Upper lobe of left lung (tissue), 6 donors: ENCODE results near the gene GSK3A. TPM values are rescaled to one million over a fixed set of nuclear protein-coding genes. Genes with fewer than 3 reads are reported as not detected.

ENCODE experiments used
- ATAC-seq, 2 donors: fragments of 200-7000 bp; cut with Tn5 transposase; one replicate each; pipeline ENCODE4 v1.9.1; 2022; ENCODE audit warnings: mild to moderate bottlenecking in 2 of 2, moderate library complexity in 2 of 2; ENCODE audit not compliant: low FRiP score in 2 of 2
- DNase-seq, 2 donors: peaks; one replicate each; pipeline ENCODE4 v3.0.0-alpha.2; 2019 to 2020
- H3K27ac ChIP-seq, 4 donors: fragments of 200-600 bp; sonication (generic); one replicate each; pipeline ENCODE4 v1.5.1; 2016 to 2019
- H3K27me3 ChIP-seq, 4 donors: fragments of 200-600 bp; sonication (generic); one replicate each; pipeline ENCODE4 v1.5.1; 2017 to 2019
- H3K36me3 ChIP-seq, 4 donors: fragments of 200-600 bp; sonication (generic); one replicate each; pipeline ENCODE4 v1.5.1; 2016 to 2019
- H3K4me1 ChIP-seq, 4 donors: fragments of 200-600 bp; sonication (generic); one replicate each; pipeline ENCODE4 v1.5.1; 2018 to 2019
- H3K4me3 ChIP-seq, 4 donors: fragments of 200-600 bp; sonication (generic); one replicate each; pipeline ENCODE4 v1.5.1; 2017 to 2019; ENCODE audit warnings: mild to moderate bottlenecking in 2 of 4, moderate library complexity in 1 of 4
- H3K9me3 ChIP-seq, 4 donors: fragments of 200-600 bp; sonication (generic); one replicate each; pipeline ENCODE4 v1.5.1; 2018 to 2019
- CTCF ChIP-seq, 6 experiments: fragments of 450-650 bp in 4 of 6; fragments of 200-600 bp in 2 of 6; sonication (generic) in 2 of 6; IDR thresholded peaks; one replicate each; pipeline ENCODE4 v1.5.1; 2016 to 2019; ENCODE audit warnings: antibody characterized with exemption in 6 of 6
- EP300 ChIP-seq, 4 donors: sonication (generic); formaldehyde crosslinking; IDR thresholded peaks; one replicate each; pipeline ENCODE4 v1.5.1; 2017; ENCODE audit warnings: antibody characterized with exemption in 4 of 4, control low read depth in 2 of 4
- POLR2A ChIP-seq, 4 donors: fragments of 450-650 bp; IDR thresholded peaks; one replicate each; pipeline ENCODE4 v1.5.1; 2016 to 2017; ENCODE audit warnings: antibody characterized with exemption in 4 of 4, mild to moderate bottlenecking in 2 of 4
- POLR2AphosphoS5 ChIP-seq, 2 donors: sonication (generic); formaldehyde crosslinking; IDR thresholded peaks; one replicate each; pipeline ENCODE4 v1.5.1; 2017; ENCODE audit warnings: antibody characterized with exemption in 2 of 2
- WGBS, 2 donors: methylation state at CpG; one replicate each; pipeline ENCODE4 v1.1.5; 2017 to 2018; 5-methylcytosine and 5-hydroxymethylcytosine counted together
- total RNA-seq, 6 donors: library from RNA; depleted of rRNA in 4 of 6; stranded (reverse); fragments of >200 nt in 4 of 6; gene quantifications; one replicate each; pipeline versions ENCODE4 v1.1.0 to v1.2.1, GENCODE V29; 2016 to 2021
- donor health status: DM: no; HTN: no; CAD: no; lungs with moderate emphysema.
- donor health status: DM: no; HTN: yes; CAD: no; lungs with severe emphysema.

Gene GSK3A
- total RNA-seq, 6 donors from 2014 or later = 33.2 to 46.9 (median 39.1) TPM

DNA sequence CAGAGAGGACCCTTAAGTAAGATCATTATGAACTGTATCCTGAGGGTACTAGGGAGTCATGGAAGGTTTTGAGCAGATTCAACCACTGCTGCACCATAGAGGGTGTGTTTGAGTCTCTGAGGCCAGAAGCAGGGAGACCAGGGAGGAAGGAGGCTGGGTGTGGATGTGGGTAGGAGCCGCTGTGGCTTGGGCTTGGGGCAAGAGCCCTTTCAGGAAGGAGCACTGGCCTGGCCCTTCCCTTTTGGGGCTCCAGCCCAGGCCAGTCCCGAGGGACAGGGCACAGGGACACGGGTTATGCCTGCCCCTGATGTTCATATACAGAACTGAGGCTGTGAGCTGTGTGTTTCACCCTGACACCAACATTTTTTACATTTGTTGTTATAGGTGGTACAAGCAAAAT is 33.9 kb upstream of the GSK3A start:
- Histone ChIP-seq H3K9me3 (no peaks in the 10 kb centered on the region), H3K36me3 (peaks cover 17 to 49% (median 33%) of the 10 kb centered on the region in 4 donors), H3K27me3 (no peaks in the 10 kb centered on the region), H3K27ac (peak overlapping the region in 2 of 4 donors; percentile 96 to 99), H3K4me1 (peaks cover 51 to 85% (median 59%) of the 10 kb centered on the region in 4 donors), H3K4me3 (no peak overlapping the region)
- 39 to 60% methylated on average over 1 to 3 of the region's 3 CpGs for WGBS, 2 donors
- ATAC-seq = no peak
- no peak for DNase-seq
- TF ChIP-seq CTCF (IDR thresholded peaks at IDR 0.05) (no peak), EP300 (IDR thresholded peaks at IDR 0.05) (no peak), POLR2A (IDR thresholded peaks at IDR 0.05) (no peak), POLR2AphosphoS5 (IDR thresholded peaks at IDR 0.05) (no peak)

GRCh38 chr19:42275517-42275916 is 33.1 kb upstream of the GSK3A start:
- Histone ChIP-seq H3K4me1 (peaks cover 54 to 85% (median 60%) of the 10 kb centered on the region in 4 donors), H3K9me3 (no peaks in the 10 kb centered on the region), H3K27me3 (no peaks in the 10 kb centered on the region), H3K36me3 (peaks cover 17 to 49% (median 33%) of the 10 kb centered on the region in 4 donors), H3K27ac (peak overlapping the region in 2 of 4 donors; percentile 96 to 99), H3K4me3 (no peak overlapping the region)
- DNase-seq = no peak
- no peak for ATAC-seq
- 85 to 91% methylated on average over 3 of the region's 3 CpGs for WGBS, 2 donors
- TF ChIP-seq CTCF (IDR thresholded peaks at IDR 0.05) (no peak), EP300 (IDR thresholded peaks at IDR 0.05) (no peak), POLR2AphosphoS5 (IDR thresholded peaks at IDR 0.05) (no peak), POLR2A (IDR thresholded peaks at IDR 0.05) (no peak)

- H3K27me3 ChIP-seq = no peaks in the 10 kb centered on the region
- peak overlapping the region in 2 of 4 donors; percentile 96 to 99 for H3K27ac ChIP-seq
- no peak overlapping the region for H3K4me3 ChIP-seq
- no peaks in the 10 kb centered on the region for H3K9me3 ChIP-seq
- no peak for TF ChIP-seq CTCF (IDR thresholded peaks at IDR 0.05)
- no peak for TF ChIP-seq POLR2AphosphoS5 (IDR thresholded peaks at IDR 0.05)
- TF ChIP-seq POLR2A (IDR thresholded peaks at IDR 0.05) = no peak
- TF ChIP-seq EP300 (IDR thresholded peaks at IDR 0.05) = no peak
- H3K36me3 ChIP-seq = peaks cover 17 to 49% (median 33%) of the 10 kb centered on the region in 4 donors
- WGBS, 2 donors = 74 to 84% methylated on average over 7 of the region's 7 CpGs
- ATAC-seq (no peak), DNase-seq (no peak)
- peaks cover 58 to 85% (median 62%) of the 10 kb centered on the region in 4 donors for H3K4me1 ChIP-seq
Observed at GRCh38 chr19:42275103-42275502, 32.7 kb upstream of the GSK3A start.

GRCh38 chr19:42274065-42274682 is 31.8 kb upstream of the GSK3A start:
- Histone ChIP-seq H3K36me3 (peaks cover 17 to 49% (median 33%) of the 10 kb centered on the region in 4 donors), H3K27ac (no peak overlapping the region), H3K4me1 (peaks cover 57 to 82% (median 60%) of the 10 kb centered on the region in 4 donors), H3K9me3 (no peaks in the 10 kb centered on the region), H3K4me3 (no peak overlapping the region), H3K27me3 (no peaks in the 10 kb centered on the region)
- WGBS, 2 donors = 92% methylated on average over 13 to 22 of the region's 22 CpGs
- DNase-seq (peak in 1 of 2 donors; percentile 79), ATAC-seq (no peak)
- TF ChIP-seq POLR2AphosphoS5 (IDR thresholded peaks at IDR 0.05) (no peak), POLR2A (IDR thresholded peaks at IDR 0.05) (no peak), EP300 (IDR thresholded peaks at IDR 0.05) (no peak), CTCF (IDR thresholded peaks at IDR 0.05) (no peak)
